Measurements from ENCODE around the gene GALNTL6. TPM values are rescaled to one million over a fixed set of nuclear protein-coding genes. Genes with fewer than 3 reads are reported as not detected.

GALNTL6 gene
- total and polyA plus RNA-seq, 2 donors (not counting 1 experiment from before 2014, with no cell fraction given), result 0.99 to 1.1 TPM

DNA sequence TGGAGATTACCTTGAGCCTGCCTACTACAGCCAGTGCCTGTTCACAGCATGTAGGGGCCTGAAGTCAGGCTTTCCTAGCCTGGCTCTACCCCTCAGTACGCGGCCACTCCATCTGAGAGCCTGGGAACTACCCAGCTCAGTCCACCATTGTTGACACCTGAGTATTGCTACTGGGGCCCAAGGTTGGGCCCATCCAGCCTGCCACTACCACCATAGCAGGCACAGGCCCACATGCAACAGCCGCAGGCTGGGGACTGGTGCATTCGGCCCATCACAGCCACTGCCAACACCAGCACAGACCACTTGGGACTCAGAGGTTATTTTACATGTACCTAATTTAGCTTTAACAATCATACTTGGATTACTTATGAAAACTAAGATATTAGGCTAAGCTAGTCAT, 314.0 kb downstream of the GALNTL6 start:
- no peak for DNase-seq
- no peak for TF ChIP-seq EZH2 (IDR thresholded peaks at IDR 0.05; ENCODE audit: borderline replicate concordance, insufficient read depth, low read depth, low read length, poor library complexity, severe bottlenecking)
- TF ChIP-seq, protein P1, sequence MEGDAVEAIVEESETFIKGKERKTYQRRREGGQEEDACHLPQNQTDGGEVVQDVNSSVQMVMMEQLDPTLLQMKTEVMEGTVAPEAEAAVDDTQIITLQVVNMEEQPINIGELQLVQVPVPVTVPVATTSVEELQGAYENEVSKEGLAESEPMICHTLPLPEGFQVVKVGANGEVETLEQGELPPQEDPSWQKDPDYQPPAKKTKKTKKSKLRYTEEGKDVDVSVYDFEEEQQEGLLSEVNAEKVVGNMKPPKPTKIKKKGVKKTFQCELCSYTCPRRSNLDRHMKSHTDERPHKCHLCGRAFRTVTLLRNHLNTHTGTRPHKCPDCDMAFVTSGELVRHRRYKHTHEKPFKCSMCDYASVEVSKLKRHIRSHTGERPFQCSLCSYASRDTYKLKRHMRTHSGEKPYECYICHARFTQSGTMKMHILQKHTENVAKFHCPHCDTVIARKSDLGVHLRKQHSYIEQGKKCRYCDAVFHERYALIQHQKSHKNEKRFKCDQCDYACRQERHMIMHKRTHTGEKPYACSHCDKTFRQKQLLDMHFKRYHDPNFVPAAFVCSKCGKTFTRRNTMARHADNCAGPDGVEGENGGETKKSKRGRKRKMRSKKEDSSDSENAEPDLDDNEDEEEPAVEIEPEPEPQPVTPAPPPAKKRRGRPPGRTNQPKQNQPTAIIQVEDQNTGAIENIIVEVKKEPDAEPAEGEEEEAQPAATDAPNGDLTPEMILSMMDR (IDR thresholded peaks at IDR 0.05), result no peak
- Histone ChIP-seq H3K9ac (ENCODE audit: low read length) (no peak overlapping the region), H3K79me2 (ENCODE audit: control insufficient read depth, insufficient read depth, low read length) (no peaks in the 10 kb centered on the region), H3K27me3 (replicated peaks in 1 of 4; ENCODE audit: control extremely low read depth in 1 of 4, control insufficient read depth in 3 of 4, insufficient read depth in 4 of 4, low read length in 3 of 4) (no peaks in the 10 kb centered on the region), H3K4me1 (ENCODE audit: control insufficient read depth in 2 of 2, insufficient read depth in 2 of 2, low read length in 2 of 2) (peaks cover 0 to 11% of the 10 kb centered on the region in 2 donors), H3K36me3 (replicated peaks in 1 of 2; ENCODE audit: control extremely low read depth in 1 of 2, control insufficient read depth in 1 of 2, extremely low read depth in 1 of 2, insufficient read depth in 2 of 2, low read length in 1 of 2) (no peaks in the 10 kb centered on the region), H3K9me3 (ENCODE audit: control extremely low read depth in 1 of 3, control insufficient read depth in 2 of 3, insufficient read depth in 1 of 3, low read length in 2 of 3) (peaks cover 0 to 10% (median 0%) of the 10 kb centered on the region in 3 donors), H2AFZ (ENCODE audit: insufficient read depth, low read depth, low read length, poor library complexity, severe bottlenecking) (no peak overlapping the region), H3K4me2 (replicated peaks; ENCODE audit: low read depth, low read length, poor library complexity, severe bottlenecking) (no peak overlapping the region), H3K27ac (ENCODE audit: low read length in 2 of 2) (no peak overlapping the region), H3K4me3 (ENCODE audit: control extremely low read depth in 1 of 5, extremely low read depth in 1 of 5, insufficient read depth in 1 of 5, low read depth in 2 of 5, low read length in 4 of 5) (no peak overlapping the region), H4K20me1 (ENCODE audit: control insufficient read depth, insufficient read depth, low read length, poor library complexity, severe bottlenecking) (no peaks in the 10 kb centered on the region)
- 96% methylated on average over 2 of the region's 4 CpGs for WGBS (ENCODE audit: insufficient coverage)
- peaks cover 15% of the 10 kb centered on the region for H3K4me1 Mint-ChIP-seq
- no peak overlapping the region for H3K27ac Mint-ChIP-seq
- ATAC-seq (ENCODE audit: low read depth), result no peak
- POLR2A ChIA-PET, result no interaction called here
- no peaks in the 10 kb centered on the region for H3K9me3 Mint-ChIP-seq (ENCODE audit: insufficient read depth)
- CTCF ChIA-PET, result no interaction called here
- H3K27me3 Mint-ChIP-seq, result no peaks in the 10 kb centered on the region
- intact Hi-C loops (cut with micrococcal nuclease), result no loop called here
- no peak overlapping the region for H3K4me3 Mint-ChIP-seq

DNA sequence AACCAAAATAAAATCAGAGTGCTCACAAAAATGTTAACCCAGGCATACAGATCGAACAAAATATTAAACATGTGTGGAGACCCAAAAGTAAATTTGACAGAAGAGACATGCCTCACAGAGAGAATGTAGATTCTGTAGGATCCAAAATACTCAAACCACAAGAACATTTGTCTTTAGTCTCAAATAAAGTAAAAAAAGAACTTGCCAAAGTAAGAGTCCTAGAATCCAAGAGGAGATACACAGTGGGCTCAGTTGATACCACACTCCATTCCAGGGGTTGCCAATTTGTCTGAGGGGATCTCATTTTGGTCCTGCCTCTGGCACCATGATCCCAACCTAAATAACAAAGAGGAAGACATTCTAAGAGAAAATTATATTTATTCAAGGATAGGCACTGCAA, 316.4 kb downstream of the GALNTL6 start:
- Histone ChIP-seq H3K27ac (ENCODE audit: low read length in 2 of 2) (no peak overlapping the region), H2AFZ (ENCODE audit: insufficient read depth, low read depth, low read length, poor library complexity, severe bottlenecking) (no peak overlapping the region), H3K9me3 (ENCODE audit: control extremely low read depth in 1 of 3, control insufficient read depth in 2 of 3, insufficient read depth in 1 of 3, low read length in 2 of 3) (peaks cover 0 to 10% (median 0%) of the 10 kb centered on the region in 3 donors), H3K79me2 (ENCODE audit: control insufficient read depth, insufficient read depth, low read length) (no peaks in the 10 kb centered on the region), H3K4me1 (ENCODE audit: control insufficient read depth in 2 of 2, insufficient read depth in 2 of 2, low read length in 2 of 2) (peaks cover 0 to 9% of the 10 kb centered on the region in 2 donors), H4K20me1 (ENCODE audit: control insufficient read depth, insufficient read depth, low read length, poor library complexity, severe bottlenecking) (no peaks in the 10 kb centered on the region), H3K36me3 (replicated peaks in 1 of 2; ENCODE audit: control extremely low read depth in 1 of 2, control insufficient read depth in 1 of 2, extremely low read depth in 1 of 2, insufficient read depth in 2 of 2, low read length in 1 of 2) (no peaks in the 10 kb centered on the region), H3K4me3 (ENCODE audit: control extremely low read depth in 1 of 5, extremely low read depth in 1 of 5, insufficient read depth in 1 of 5, low read depth in 2 of 5, low read length in 4 of 5) (no peak overlapping the region), H3K9ac (ENCODE audit: low read length) (no peak overlapping the region), H3K27me3 (replicated peaks in 1 of 4; ENCODE audit: control extremely low read depth in 1 of 4, control insufficient read depth in 3 of 4, insufficient read depth in 4 of 4, low read length in 3 of 4) (no peaks in the 10 kb centered on the region), H3K4me2 (replicated peaks; ENCODE audit: low read depth, low read length, poor library complexity, severe bottlenecking) (no peak overlapping the region)
- no peaks in the 10 kb centered on the region for H3K9me3 Mint-ChIP-seq (ENCODE audit: insufficient read depth)
- no peak overlapping the region for H3K27ac Mint-ChIP-seq
- WGBS (ENCODE audit: insufficient coverage), result no CpG with 5 or more reads among the region's 1 CpG
- no peaks in the 10 kb centered on the region for H3K27me3 Mint-ChIP-seq
- intact Hi-C loops (cut with micrococcal nuclease), result no loop called here
- H3K4me3 Mint-ChIP-seq, result no peak overlapping the region
- H3K4me1 Mint-ChIP-seq, result peaks cover 11% of the 10 kb centered on the region
- DNase-seq (no peak), ATAC-seq (ENCODE audit: low read depth) (no peak)
- TF ChIP-seq EZH2 (IDR thresholded peaks at IDR 0.05; ENCODE audit: borderline replicate concordance, insufficient read depth, low read depth, low read length, poor library complexity, severe bottlenecking), result no peak
- TF ChIP-seq, protein P1 (IDR thresholded peaks at IDR 0.05), result no peak
- CTCF ChIA-PET, result no interaction called here
- POLR2A ChIA-PET, result no interaction called here
